SK-N-SH treated with all-trans-retinoic acid at 6 μM for 48 hours (cell line): Measurements from ENCODE around the gene NPAS3.

Experiments used
- ATAC-seq: fragments of 200-7000 bp; cut with Tn5 transposase; 3 replicates; pipeline ENCODE4 v1.9.1; 2020; ENCODE audit warnings: mild to moderate bottlenecking, moderate library complexity
- BACH2 ChIP-seq: fragments of 250-450 bp; sonication (Bioruptor Pico); IDR thresholded peaks from 2 replicates; pipeline ENCODE4 v1.9.0; 2021; ENCODE audit warnings: mild to moderate bottlenecking, borderline replicate concordance
- CREB5 ChIP-seq: fragments of 250-450 bp; sonication (Bioruptor Pico); IDR thresholded peaks from 2 replicates; pipeline ENCODE4 v1.5.1; 2020; ENCODE audit warnings: low read depth, mild to moderate bottlenecking, moderate library complexity
- CSDC2 ChIP-seq: fragments of 250-450 bp; sonication (Bioruptor Pico); IDR thresholded peaks from 2 replicates; pipeline ENCODE4 v1.5.0; 2020; ENCODE audit warnings: mild to moderate bottlenecking, moderate library complexity
- CSRNP3 ChIP-seq: fragments of 250-450 bp; sonication (Bioruptor Pico); IDR thresholded peaks from 2 replicates; pipeline ENCODE4 v1.5.1; 2021; ENCODE audit warnings: mild to moderate bottlenecking, moderate library complexity
- GLIS3 ChIP-seq: fragments of 250-450 bp; sonication (Bioruptor Pico); IDR thresholded peaks from 2 replicates; pipeline ENCODE4 v1.5.0; 2020; ENCODE audit warnings: mild to moderate bottlenecking, moderate library complexity
- ISL1 ChIP-seq: fragments of 250-450 bp; sonication (Bioruptor Pico); IDR thresholded peaks from 2 replicates; pipeline ENCODE4 v2.1.2; 2022; ENCODE audit warnings: mild to moderate bottlenecking, moderate library complexity
- OSR1 ChIP-seq: fragments of 250-450 bp; sonication (Bioruptor Pico); IDR thresholded peaks from 2 replicates; pipeline ENCODE4 v1.8.0; 2022; ENCODE audit warnings: moderate library complexity, mild to moderate bottlenecking, inconsistent platforms
- PATZ1 ChIP-seq: fragments of 250-450 bp; sonication (Bioruptor Pico); IDR thresholded peaks from 2 replicates; pipeline ENCODE4 v1.8.0; 2020; ENCODE audit warnings: mild to moderate bottlenecking, moderate library complexity, borderline replicate concordance
- POU6F1 ChIP-seq: fragments of 250-450 bp; sonication (Bioruptor Pico); IDR thresholded peaks from 2 replicates; pipeline ENCODE4 v1.8.0; 2021; ENCODE audit warnings: low read depth, mild to moderate bottlenecking, moderate library complexity, borderline replicate concordance
- PPARA ChIP-seq: fragments of 250-450 bp; sonication (Bioruptor Pico); IDR thresholded peaks from 2 replicates; pipeline ENCODE4 v1.5.0; 2020; ENCODE audit warnings: mild to moderate bottlenecking, borderline replicate concordance
- RARB ChIP-seq: fragments of 250-450 bp; sonication (Bioruptor Pico); IDR thresholded peaks from 2 replicates; pipeline ENCODE4 v1.8.0; 2021; ENCODE audit warnings: mild to moderate bottlenecking, moderate library complexity
- SNAI2 ChIP-seq: fragments of 250-450 bp; sonication (Bioruptor Pico); IDR thresholded peaks from 2 replicates; pipeline ENCODE4 v1.5.0; 2020; ENCODE audit warnings: mild to moderate bottlenecking, moderate library complexity
- TCF4 ChIP-seq: fragments of 250-450 bp; sonication (Bioruptor Pico); IDR thresholded peaks from 2 replicates; pipeline ENCODE4 v1.8.0; 2021; ENCODE audit warnings: mild to moderate bottlenecking, moderate library complexity, borderline replicate concordance
- TOX ChIP-seq: fragments of 250-450 bp; sonication (Bioruptor Pico); IDR thresholded peaks from 2 replicates; pipeline ENCODE4 v1.8.0; 2021; ENCODE audit warnings: mild to moderate bottlenecking, moderate library complexity, borderline replicate concordance
- TSHZ2 ChIP-seq: fragments of 250-450 bp; sonication (Bioruptor Pico); IDR thresholded peaks from 2 replicates; pipeline ENCODE4 v1.5.0; 2020; ENCODE audit warnings: mild to moderate bottlenecking, moderate library complexity
- ZC3H10 ChIP-seq: fragments of 250-450 bp; sonication (Bioruptor Pico); IDR thresholded peaks from 2 replicates; pipeline ENCODE4 v1.5.1; 2021; ENCODE audit warnings: mild to moderate bottlenecking, moderate library complexity
- ZNF565 ChIP-seq: fragments of 450-650 bp; formaldehyde crosslinking; conservative IDR thresholded peaks from 2 replicates; pipeline ENCODE4 v1.5.0; 2020; ENCODE audit warnings: low read depth, mild to moderate bottlenecking, moderate library complexity
- ZNF70 ChIP-seq: fragments of 450-650 bp; formaldehyde crosslinking; IDR thresholded peaks from 2 replicates; pipeline ENCODE4 v1.5.0; 2020; ENCODE audit warnings: mild to moderate bottlenecking, moderate library complexity
- ZNF8 ChIP-seq: fragments of 450-650 bp; formaldehyde crosslinking; IDR thresholded peaks from 2 replicates; pipeline ENCODE4 v1.5.0; 2020; ENCODE audit warnings: mild to moderate bottlenecking, moderate library complexity

The NPAS3 gene

GRCh38 chr14:32991691-32992090 is 53.0 kb downstream of the NPAS3 start (continued):
- TF ChIP-seq TSHZ2 (CRISPR knock-in tag): no peak
- no peak for TF ChIP-seq POU6F1 (CRISPR knock-in tag)

- TF ChIP-seq CSRNP3: no peak
- TF ChIP-seq SNAI2: no peak
- TF ChIP-seq TCF4 (CRISPR knock-in tag): no peak
- TF ChIP-seq PPARA (CRISPR knock-in tag): no peak
- no peak for TF ChIP-seq RARB (CRISPR knock-in tag)
- TF ChIP-seq OSR1 (CRISPR knock-in tag): no peak
- TF ChIP-seq ZNF70 (CRISPR knock-in tag): no peak
- TF ChIP-seq CSDC2 (CRISPR knock-in tag): no peak
- no peak for TF ChIP-seq BACH2 (CRISPR knock-in tag)
- no peak for TF ChIP-seq TOX
- TF ChIP-seq POU6F1 (CRISPR knock-in tag): no peak
- no peak for TF ChIP-seq PATZ1 (CRISPR knock-in tag)
- TF ChIP-seq GLIS3 (CRISPR knock-in tag): no peak
- no peak for TF ChIP-seq CREB5 (CRISPR knock-in tag)
- no peak for TF ChIP-seq ZC3H10 (CRISPR knock-in tag)
- TF ChIP-seq ZNF8 (CRISPR knock-in tag): no peak
- TF ChIP-seq TSHZ2 (CRISPR knock-in tag): no peak
- TF ChIP-seq ZNF565 (CRISPR knock-in tag): no peak
- no peak for TF ChIP-seq ISL1 (CRISPR knock-in tag)
- TF ChIP-seq, all 23 proteins: peak for 0
- no peak for ATAC-seq
Measured at GRCh38 chr14:32993921-32994320, 55.2 kb downstream of the NPAS3 start.
